Stimulated activated CD8-positive, alpha-beta memory T cell treated with anti-CD3 and anti-CD28 coated beads, Interleukin-7, amount 100 ng/mL, for 4 hours (primary cell): ENCODE measurements around the gene ARG2.

ENCODE experiments used
- DNase-seq, 2 donors: peaks; one replicate each; pipeline ENCODE4 v3.0.0-alpha.2; 2020; ENCODE audit warnings: low read depth in 2 of 2

The ARG2 gene

GRCh38 chr14:67619446-67620216, at the start of gene ARG2:
Gene ARG2 (plus strand): TSS chr14:67619920. CDS start chr14:67619978, 58 bp downstream.
- DNase-seq, result peak; percentile 90 to 97

- DNase-seq, result no peak
Measured at GRCh38 chr14:67570453-67570852, 49.3 kb upstream of the ARG2 start.

GRCh38 chr14:67571275-67571990, 48.3 kb upstream of the ARG2 start:
- peak; percentile 37 to 52 for DNase-seq

- DNase-seq, result no peak
Measured at GRCh38 chr14:67571991-67572323, 47.8 kb upstream of the ARG2 start.

- DNase-seq, result no peak
Measured at GRCh38 chr14:67572608-67573007, 47.1 kb upstream of the ARG2 start.

- no peak for DNase-seq
Measured at GRCh38 chr14:67573228-67574010, 46.3 kb upstream of the ARG2 start.

GRCh38 chr14:67574156-67574555, 45.6 kb upstream of the ARG2 start:
- no peak for DNase-seq

GRCh38 chr14:67574806-67575205, 44.9 kb upstream of the ARG2 start:
- no peak for DNase-seq

GRCh38 chr14:67575684-67576083, 44.0 kb upstream of the ARG2 start:
- no peak for DNase-seq

GRCh38 chr14:67576216-67576955, 43.3 kb upstream of the ARG2 start:
- no peak for DNase-seq

- DNase-seq, result no peak
Measured at GRCh38 chr14:67577181-67577808, 42.4 kb upstream of the ARG2 start.

- DNase-seq, result no peak
Measured at GRCh38 chr14:67577909-67578749, 41.6 kb upstream of the ARG2 start.

GRCh38 chr14:67579040-67579439, 40.7 kb upstream of the ARG2 start:
- no peak for DNase-seq

GRCh38 chr14:67579636-67580035, 40.1 kb upstream of the ARG2 start:
- no peak for DNase-seq

- no peak for DNase-seq
Measured at GRCh38 chr14:67580336-67581171, 39.2 kb upstream of the ARG2 start.

GRCh38 chr14:67581643-67582042, 38.1 kb upstream of the ARG2 start:
- no peak for DNase-seq

GRCh38 chr14:67582061-67582460, 37.7 kb upstream of the ARG2 start:
- DNase-seq, result no peak

- no peak for DNase-seq
Measured at GRCh38 chr14:67583711-67584644, 35.7 kb upstream of the ARG2 start.
